CD4-positive, alpha-beta T cell (primary cell): Measurements from ENCODE around the gene RANBP3L. TPM values are rescaled to one million over a fixed set of nuclear protein-coding genes. Genes with fewer than 3 reads are reported as not detected.
"Not testable (repeated sequence)": the region's sequence is repeated elsewhere in the genome, so short reads cannot be mapped to it uniquely, and the experiment has no call there.

Source experiments
- ATAC-seq: fragments of 200-7000 bp; cut with Tn5 transposase; one replicate; pipeline ENCODE4 v1.10.0; 2022; ENCODE audit warnings: mild to moderate bottlenecking; ENCODE audit not compliant: poor library complexity
- CTCF ChIA-PET: fragments of 350-600 bp; sonication (Branson Sonifier 250); formaldehyde crosslinking; loops from one replicate; lab custom pipeline; 2021; ENCODE audit warnings: antibody characterized with exemption, inconsistent platforms; lab: Charles Lee
- POLR2A ChIA-PET: fragments of 350-600 bp; sonication (Branson Sonifier 250); formaldehyde crosslinking; loops from one replicate; lab custom pipeline; 2021; ENCODE audit warnings: antibody characterized with exemption, inconsistent platforms; lab: Charles Lee
- DNase-seq, 14 experiments: peaks; one replicate each; pipeline ENCODE4 v3.0.0-alpha.2; 2013 to 2020; ENCODE audit warnings: mixed read lengths in 2 of 14
- H3K27ac ChIP-seq, 2 donors: one replicate each; pipeline versions ENCODE4 v1.5.1 to v1.7.0; 2013; ENCODE audit warnings: low read length in 2 of 2, low read depth in 1 of 2, mild to moderate bottlenecking in 1 of 2
- H3K27me3 ChIP-seq, 2 experiments: 1 replicate in 1 of 2; 2 replicates in 1 of 2; pipeline versions ENCODE4 v1.6.1 to v1.7.0; 2013; ENCODE audit warnings: low read length in 2 of 2, control low read depth in 1 of 2, mild to moderate bottlenecking in 1 of 2, moderate library complexity in 1 of 2; ENCODE audit not compliant: insufficient read depth in 2 of 2, control insufficient read depth in 1 of 2
- H3K36me3 ChIP-seq: one replicate; pipeline ENCODE4 v1.6.1; 2013; ENCODE audit warnings: low read length, control low read depth; ENCODE audit not compliant: insufficient read depth
- H3K4me1 ChIP-seq: one replicate; pipeline ENCODE4 v1.6.1; 2013; ENCODE audit warnings: low read length, control low read depth; ENCODE audit not compliant: insufficient read depth
- H3K4me3 ChIP-seq: one replicate; pipeline ENCODE4 v1.5.1; 2013; ENCODE audit warnings: mild to moderate bottlenecking, low read length, moderate library complexity
- H3K9me3 ChIP-seq, 2 experiments: 1 replicate in 1 of 2; 2 replicates in 1 of 2; pipeline versions ENCODE4 v1.6.1 to v1.7.0; 2013; ENCODE audit warnings: low read length in 2 of 2, mild to moderate bottlenecking in 2 of 2, control low read depth in 1 of 2, moderate library complexity in 1 of 2; ENCODE audit not compliant: control insufficient read depth in 1 of 2, insufficient read depth in 1 of 2
- H3K27ac Mint-ChIP-seq: one replicate; pipeline ENCODE4 v1.8.0; 2020; ENCODE audit warnings: mixed read lengths
- H3K27me3 Mint-ChIP-seq: one replicate; pipeline ENCODE4 v1.8.0; 2021; ENCODE audit warnings: mixed read lengths
- H3K36me3 Mint-ChIP-seq: one replicate; pipeline ENCODE4 v1.8.0; 2021; ENCODE audit warnings: low read depth, mixed read lengths
- H3K4me1 Mint-ChIP-seq: one replicate; pipeline ENCODE4 v1.8.0; 2021; ENCODE audit warnings: low read depth, mixed read lengths
- H3K4me3 Mint-ChIP-seq: one replicate; pipeline ENCODE4 v1.8.0; 2020; ENCODE audit warnings: mild to moderate bottlenecking, mixed read lengths
- H3K9me3 Mint-ChIP-seq: one replicate; pipeline ENCODE4 v1.8.0; 2020; ENCODE audit warnings: mixed read lengths
- CTCF ChIP-seq: fragments of 200-600 bp; IDR thresholded peaks from one replicate; pipeline ENCODE4 v1.8.0; 2022; ENCODE audit warnings: antibody characterized with exemption, mild to moderate bottlenecking
- intact Hi-C, 2 experiments: fragments of 100-400 bp; cut with DNase I in 1 of 2; cut with micrococcal nuclease in 1 of 2; formaldehyde crosslinking; loops; one replicate each; pipeline versions ENCODE4 v1.15.1 to v1.9.0; 2023 to 2025; cut with DNase I, micrococcal nuclease
- total RNA-seq, 174 experiments: library from RNA in 2 of 174; stranded (reverse) in 2 of 174; gene quantifications; one replicate each; pipeline ENCODE4 v1.2.3 and lab custom pipeline; 2021 to 2026

RANBP3L gene
- total RNA-seq, 2 experiments from 2014 or later = not detected

- intact Hi-C loops = no loop called here
- Mint-ChIP-seq H3K4me3 (no peak overlapping the region), H3K9me3 (no peaks in the 10 kb centered on the region), H3K36me3 (peaks cover 73% of the 10 kb centered on the region), H3K4me1 (no peaks in the 10 kb centered on the region), H3K27ac (no peak overlapping the region), H3K27me3 (no peaks in the 10 kb centered on the region)
- ATAC-seq (no peak), DNase-seq (no peak)
- no peaks in the 10 kb centered on the region for H3K4me1 ChIP-seq
- no peaks in the 10 kb centered on the region for H3K27me3 ChIP-seq
- TF ChIP-seq CTCF = no peak
- H3K36me3 ChIP-seq = peaks cover 33% of the 10 kb centered on the region
- H3K9me3 ChIP-seq = no peaks in the 10 kb centered on the region
- ChIA-PET POLR2A (no interaction called here), CTCF (no interaction called here)
- no peak overlapping the region for H3K4me3 ChIP-seq
- H3K27ac ChIP-seq = no peak overlapping the region
These were observed 102.1 kb downstream of the RANBP3L start for GRCh38 chr5:36199620-36200019.

- POLR2A ChIA-PET, DNase-seq, H3K27me3 Mint-ChIP-seq, H3K4me1 Mint-ChIP-seq, H3K4me3 Mint-ChIP-seq, CTCF ChIA-PET, ATAC-seq, H3K4me3 ChIP-seq, H3K27ac Mint-ChIP-seq, H3K9me3 Mint-ChIP-seq, H3K4me1 ChIP-seq, H3K27me3 ChIP-seq, intact Hi-C loops, H3K9me3 ChIP-seq, H3K27ac ChIP-seq: not testable (repeated sequence)
- H3K36me3 Mint-ChIP-seq = peaks cover 73% of the 10 kb centered on the region
- H3K36me3 ChIP-seq = peaks cover 33% of the 10 kb centered on the region
These were observed 102.9 kb downstream of the RANBP3L start for GRCh38 chr5:36198783-36199182.

Other genes starting within 250 kb of the RANBP3L start
- gene UGT3A2, start 235.0 kb downstream of the RANBP3L start, total RNA-seq = not detected
- 1 to 10 TPM; 4.1 to 4.2 TPM for gene LMBRD2, start 150.0 kb downstream of the RANBP3L start, total RNA-seq
- gene SKP2, start 149.8 kb downstream of the RANBP3L start, total RNA-seq = 1 to 10 TPM; 6.3 to 7.2 TPM
- gene NADK2, start 60.0 kb downstream of the RANBP3L start, total RNA-seq = 10 to 100 TPM; 12.5 to 13.3 TPM